C4-2B (cell line): ENCODE data around the gene CRELD2.

ENCODE experiments used
- CTCF ChIP-seq: fragments of 450-650 bp; conservative IDR thresholded peaks from 2 replicates; pipeline ENCODE4 v1.5.1; 2017; ENCODE audit warnings: mild to moderate bottlenecking
- ZFX ChIP-seq: fragments of 450-650 bp; IDR thresholded peaks from 2 replicates; pipeline ENCODE4 v1.6.1; 2017

GRCh38 chr22:49920859-49921258 is 2.4 kb downstream of the CRELD2 start:
- TF ChIP-seq CTCF = no peak
- TF ChIP-seq ZFX = no peak
